Peyer's patch (tissue), 4 donors: Measurements from ENCODE around the gene FRMD5.

Experiments used
- CTCF ChIP-seq, 6 experiments: fragments of 450-650 bp in 4 of 6; fragments of 200-600 bp in 2 of 6; sonication (generic) in 1 of 6; IDR thresholded peaks; one replicate each; pipeline ENCODE4 v1.5.1; 2017 to 2019; ENCODE audit warnings: antibody characterized with exemption in 6 of 6, mild to moderate bottlenecking in 3 of 6, moderate library complexity in 1 of 6
- POLR2A ChIP-seq, 2 donors: fragments of 450-650 bp; IDR thresholded peaks; one replicate each; pipeline ENCODE4 v1.5.1; 2017; ENCODE audit warnings: antibody characterized with exemption in 2 of 2, mild to moderate bottlenecking in 2 of 2, moderate library complexity in 2 of 2

GRCh38 chr15:43883571-43883970 lies 311.5 kb downstream of the FRMD5 start:
- TF ChIP-seq CTCF (IDR thresholded peaks at IDR 0.05): no peak
- no peak for TF ChIP-seq POLR2A (IDR thresholded peaks at IDR 0.05)
